Activated CD4-positive, alpha-beta T cell treated with anti-CD3 and anti-CD28 coated beads for 36 hours (primary cell): ENCODE results near the gene PDPN. TPM values are rescaled to one million over a fixed set of nuclear protein-coding genes. Genes with fewer than 3 reads are reported as not detected.

Source experiments
- ATAC-seq: fragments of 200-7000 bp; cut with Tn5 transposase; one replicate; pipeline ENCODE4 v1.10.0; 2021; ENCODE audit warnings: mild to moderate bottlenecking, moderate library complexity
- CTCF ChIA-PET: fragments of 350-600 bp; sonication (Branson Sonifier 250); formaldehyde crosslinking; loops from one replicate; lab custom pipeline; 2021; ENCODE audit warnings: antibody characterized with exemption; lab: Charles Lee
- POLR2A ChIA-PET: fragments of 350-600 bp; sonication (Branson Sonifier 250); formaldehyde crosslinking; loops from one replicate; lab custom pipeline; 2021; ENCODE audit warnings: antibody characterized with exemption, inconsistent platforms; lab: Charles Lee
- DNase-seq: peaks from one replicate; pipeline ENCODE4 v3.0.0-alpha.2; 2020
- H3K27ac Mint-ChIP-seq: one replicate; pipeline ENCODE4 v1.8.0; 2021; ENCODE audit warnings: mixed read lengths
- H3K27me3 Mint-ChIP-seq: one replicate; pipeline ENCODE4 v1.8.0; 2021; ENCODE audit warnings: mixed read lengths
- H3K36me3 Mint-ChIP-seq: one replicate; pipeline ENCODE4 v1.8.0; 2021; ENCODE audit warnings: low read depth, mixed read lengths
- H3K4me1 Mint-ChIP-seq: one replicate; pipeline ENCODE4 v1.8.0; 2021; ENCODE audit warnings: mixed read lengths
- H3K4me3 Mint-ChIP-seq: one replicate; pipeline ENCODE4 v1.8.0; 2021; ENCODE audit warnings: mild to moderate bottlenecking, moderate library complexity, mixed read lengths
- H3K9me3 Mint-ChIP-seq: one replicate; pipeline ENCODE4 v1.8.0; 2021; ENCODE audit warnings: low read depth, mixed read lengths
- intact Hi-C, 2 experiments: fragments of 100-400 bp; cut with DNase I in 1 of 2; cut with micrococcal nuclease in 1 of 2; formaldehyde crosslinking; loops; one replicate each; pipeline versions ENCODE4 v1.14.2 to v1.15.1; 2022 to 2024; cut with DNase I, micrococcal nuclease
- total RNA-seq, 2 experiments: library from RNA; stranded (reverse); gene quantifications; one replicate each; pipeline ENCODE4 v1.2.3, GENCODE V29; 2021

PDPN gene
- total RNA-seq, 2 experiments from 2014 or later, result not detected

GRCh38 chr1:13620825-13621224 is 37.2 kb downstream of the PDPN start:
- intact Hi-C loops, result no loop called here
- ATAC-seq (no peak), DNase-seq (no peak)
- ChIA-PET CTCF (no interaction called here), POLR2A (no interaction called here)
- H3K36me3 Mint-ChIP-seq, result no peaks in the 10 kb centered on the region
- H3K27ac Mint-ChIP-seq, result no peak overlapping the region
- no peaks in the 10 kb centered on the region for H3K9me3 Mint-ChIP-seq
- H3K27me3 Mint-ChIP-seq, result no peaks in the 10 kb centered on the region
- no peaks in the 10 kb centered on the region for H3K4me1 Mint-ChIP-seq
- H3K4me3 Mint-ChIP-seq, result no peak overlapping the region

DNA sequence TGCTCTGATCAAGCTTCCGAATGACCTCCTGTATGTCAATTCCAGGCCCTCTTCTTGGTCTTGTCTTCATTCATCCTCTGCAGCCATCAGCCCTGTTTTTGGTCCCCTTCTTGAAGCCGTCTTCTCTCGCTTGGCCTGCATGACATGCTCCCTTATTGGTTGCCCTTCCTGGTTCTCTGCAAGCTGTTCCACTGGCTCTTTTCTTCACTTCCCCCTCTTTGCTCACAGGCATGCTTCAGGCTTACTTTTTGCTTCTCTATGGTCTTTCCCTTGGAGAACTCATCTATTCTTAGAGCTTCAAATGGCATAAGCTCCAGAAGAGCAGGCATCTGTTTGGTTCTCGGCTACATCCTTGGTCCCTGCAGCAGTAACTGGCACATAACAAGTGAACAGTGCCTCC is 38.8 kb downstream of the PDPN start:
- intact Hi-C loops, result no loop called here
- no peaks in the 10 kb centered on the region for H3K27me3 Mint-ChIP-seq
- H3K4me1 Mint-ChIP-seq, result no peaks in the 10 kb centered on the region
- ChIA-PET POLR2A (no interaction called here), CTCF (no interaction called here)
- no peak overlapping the region for H3K27ac Mint-ChIP-seq
- no peak overlapping the region for H3K4me3 Mint-ChIP-seq
- no peaks in the 10 kb centered on the region for H3K9me3 Mint-ChIP-seq
- DNase-seq (no peak), ATAC-seq (no peak)
- no peaks in the 10 kb centered on the region for H3K36me3 Mint-ChIP-seq

GRCh38 chr1:13623021-13623637 is 39.5 kb downstream of the PDPN start:
- intact Hi-C loops, result no loop called here
- Mint-ChIP-seq H3K27ac (no peak overlapping the region), H3K36me3 (no peaks in the 10 kb centered on the region), H3K27me3 (peaks cover 1% of the 10 kb centered on the region), H3K9me3 (no peaks in the 10 kb centered on the region), H3K4me3 (no peak overlapping the region), H3K4me1 (no peaks in the 10 kb centered on the region)
- no peak for DNase-seq
- POLR2A ChIA-PET, result no interaction called here
- CTCF ChIA-PET, result no interaction called here
- no peak for ATAC-seq

DNA sequence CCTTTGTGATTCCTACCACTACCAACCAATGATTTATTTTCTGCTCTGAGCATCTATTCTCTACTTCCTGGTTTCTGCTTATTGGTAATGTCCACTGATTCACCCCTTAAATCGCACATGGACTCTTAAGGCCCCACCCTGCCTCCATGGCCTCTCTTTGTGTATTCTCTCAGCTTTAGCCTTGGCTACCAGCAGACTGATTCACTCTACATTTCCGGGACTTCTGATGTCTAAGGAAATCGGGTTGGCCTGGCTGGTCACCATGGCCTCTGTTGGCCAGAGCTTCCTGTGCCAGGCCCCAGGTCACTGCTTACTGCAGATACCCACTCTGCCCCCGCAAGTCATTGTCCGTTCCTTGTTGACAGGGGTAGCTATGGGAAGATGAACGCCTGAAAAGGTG is 40.9 kb downstream of the PDPN start:
- peaks cover 7% of the 10 kb centered on the region for H3K27me3 Mint-ChIP-seq
- H3K27ac Mint-ChIP-seq, result no peak overlapping the region
- no peak for DNase-seq
- CTCF ChIA-PET, result interaction anchor here (1.0 kb wide), 1 partner anchor 339 kb away, joined by 3 read pairs; no protein-coding TSS in a partner anchor
- no peak overlapping the region for H3K4me3 Mint-ChIP-seq
- intact Hi-C loops, result no loop called here
- POLR2A ChIA-PET, result no interaction called here
- no peaks in the 10 kb centered on the region for H3K9me3 Mint-ChIP-seq
- no peak for ATAC-seq
- H3K4me1 Mint-ChIP-seq, result no peaks in the 10 kb centered on the region
- no peaks in the 10 kb centered on the region for H3K36me3 Mint-ChIP-seq

- intact Hi-C loops, result no loop called here
- ChIA-PET POLR2A (no interaction called here), CTCF (no interaction called here)
- H3K4me3 Mint-ChIP-seq, result no peak overlapping the region
- ATAC-seq, result no peak
- no peak overlapping the region for H3K27ac Mint-ChIP-seq
- no peak for DNase-seq
- no peaks in the 10 kb centered on the region for H3K9me3 Mint-ChIP-seq
- H3K36me3 Mint-ChIP-seq, result no peaks in the 10 kb centered on the region
- no peaks in the 10 kb centered on the region for H3K4me1 Mint-ChIP-seq
- peaks cover 7% of the 10 kb centered on the region for H3K27me3 Mint-ChIP-seq
Measured at GRCh38 chr1:13627127-13627526, 43.5 kb downstream of the PDPN start.

- intact Hi-C loops, result no loop called here
- POLR2A ChIA-PET, result no interaction called here
- no peak for DNase-seq
Measured at GRCh38 chr1:13628218-13628617, 44.6 kb downstream of the PDPN start.

DNA sequence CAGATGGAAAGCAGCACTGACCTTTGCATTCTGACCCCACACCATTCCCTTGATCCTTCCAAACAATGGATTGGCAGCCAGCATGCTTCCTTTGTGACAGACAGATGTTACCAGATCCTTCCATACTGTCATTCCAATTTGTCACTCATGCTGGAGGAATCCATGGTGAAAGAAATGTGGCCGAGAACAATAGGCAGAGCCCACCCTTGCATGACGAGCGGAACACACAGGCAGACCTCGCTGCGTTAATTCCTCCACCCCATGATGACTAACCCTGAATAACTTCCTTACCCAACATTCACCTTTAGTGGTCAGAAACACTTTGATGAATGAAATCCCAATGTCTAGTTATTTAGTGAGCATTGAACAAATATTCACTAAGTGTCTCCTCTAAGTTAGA is 45.1 kb downstream of the PDPN start:
- DNase-seq, result no peak
- H3K9me3 Mint-ChIP-seq, result no peaks in the 10 kb centered on the region
- ChIA-PET POLR2A (no interaction called here), CTCF (no interaction called here)
- no peak overlapping the region for H3K27ac Mint-ChIP-seq
- no peaks in the 10 kb centered on the region for H3K36me3 Mint-ChIP-seq
- intact Hi-C loops, result no loop called here
- peaks cover 7% of the 10 kb centered on the region for H3K27me3 Mint-ChIP-seq
- no peak overlapping the region for H3K4me3 Mint-ChIP-seq
- H3K4me1 Mint-ChIP-seq, result no peaks in the 10 kb centered on the region
- no peak for ATAC-seq

More at GRCh38 chr1:13628218-13628617, 44.6 kb downstream of the PDPN start:
- Mint-ChIP-seq H3K4me3 (no peak overlapping the region), H3K36me3 (no peaks in the 10 kb centered on the region), H3K4me1 (no peaks in the 10 kb centered on the region), H3K27me3 (peaks cover 7% of the 10 kb centered on the region), H3K27ac (no peak overlapping the region), H3K9me3 (no peaks in the 10 kb centered on the region)
- CTCF ChIA-PET, result no interaction called here
- ATAC-seq, result no peak

DNA sequence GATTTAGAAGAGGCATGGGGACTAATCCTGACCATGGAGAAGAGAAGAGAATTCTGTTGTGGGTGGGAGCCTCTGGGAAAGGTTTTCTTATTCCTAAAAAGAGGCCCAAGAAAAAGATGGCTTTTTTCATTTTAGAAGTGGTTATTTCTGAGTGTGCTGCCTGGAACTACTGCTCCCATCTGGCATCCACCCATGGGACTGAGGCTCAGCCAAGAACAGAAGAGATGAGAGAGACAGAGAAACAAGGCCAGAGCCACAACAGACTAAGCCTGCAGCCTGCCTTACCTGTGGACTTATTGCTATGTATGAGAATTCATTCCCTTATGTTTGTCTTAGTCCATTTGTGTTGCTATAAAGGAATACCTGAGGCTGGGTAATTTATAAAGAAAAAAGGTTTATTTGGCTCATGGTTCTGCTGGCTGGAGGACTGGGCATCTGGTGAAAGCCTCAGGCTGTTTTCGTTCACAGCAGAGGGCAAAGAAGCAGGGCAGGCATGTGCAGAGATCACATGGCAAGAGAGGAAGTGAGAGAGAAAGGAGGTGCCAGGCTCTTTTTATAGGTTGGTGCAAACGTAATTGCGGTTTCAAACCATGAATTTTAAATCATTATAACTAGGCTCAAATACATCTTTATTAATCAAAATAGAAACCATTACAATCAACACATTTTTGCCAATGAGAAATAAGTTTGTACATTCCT is 58.8 kb downstream of the PDPN start:
- intact Hi-C loops, result no loop called here

GRCh38 chr1:13643017-13643416 is 59.4 kb downstream of the PDPN start:
- H3K4me1 Mint-ChIP-seq, result no peaks in the 10 kb centered on the region
- ATAC-seq, result no peak

More for the DNA sequence above, 58.8 kb downstream of the PDPN start:
- H3K9me3 Mint-ChIP-seq, result peaks cover 22% of the 10 kb centered on the region
- peaks cover 9% of the 10 kb centered on the region for H3K27me3 Mint-ChIP-seq
- DNase-seq (no peak), ATAC-seq (no peak)
- no peak overlapping the region for H3K4me3 Mint-ChIP-seq
- ChIA-PET POLR2A (no interaction called here), CTCF (no interaction called here)
- H3K27ac Mint-ChIP-seq, result no peak overlapping the region
- peaks cover 3% of the 10 kb centered on the region for H3K36me3 Mint-ChIP-seq
- no peaks in the 10 kb centered on the region for H3K4me1 Mint-ChIP-seq

GRCh38 chr1:13646521-13646920 is 62.9 kb downstream of the PDPN start:
- ChIA-PET CTCF (no interaction called here), POLR2A (no interaction called here)
- H3K36me3 Mint-ChIP-seq, result no peaks in the 10 kb centered on the region
- no peak for DNase-seq
- no peak overlapping the region for H3K4me3 Mint-ChIP-seq
- no peak for ATAC-seq
- peaks cover 3% of the 10 kb centered on the region for H3K27me3 Mint-ChIP-seq
- H3K4me1 Mint-ChIP-seq, result no peaks in the 10 kb centered on the region
- intact Hi-C loops, result no loop called here
- peaks cover 2% of the 10 kb centered on the region for H3K9me3 Mint-ChIP-seq
- no peak overlapping the region for H3K27ac Mint-ChIP-seq

More at GRCh38 chr1:13643017-13643416, 59.4 kb downstream of the PDPN start:
- H3K36me3 Mint-ChIP-seq, result peaks cover 3% of the 10 kb centered on the region
- H3K27me3 Mint-ChIP-seq, result peaks cover 9% of the 10 kb centered on the region
- intact Hi-C loops, result no loop called here
- H3K27ac Mint-ChIP-seq, result no peak overlapping the region
- ChIA-PET POLR2A (no interaction called here), CTCF (no interaction called here)
- DNase-seq, result no peak
- H3K4me3 Mint-ChIP-seq, result no peak overlapping the region
- H3K9me3 Mint-ChIP-seq, result peaks cover 17% of the 10 kb centered on the region

DNA sequence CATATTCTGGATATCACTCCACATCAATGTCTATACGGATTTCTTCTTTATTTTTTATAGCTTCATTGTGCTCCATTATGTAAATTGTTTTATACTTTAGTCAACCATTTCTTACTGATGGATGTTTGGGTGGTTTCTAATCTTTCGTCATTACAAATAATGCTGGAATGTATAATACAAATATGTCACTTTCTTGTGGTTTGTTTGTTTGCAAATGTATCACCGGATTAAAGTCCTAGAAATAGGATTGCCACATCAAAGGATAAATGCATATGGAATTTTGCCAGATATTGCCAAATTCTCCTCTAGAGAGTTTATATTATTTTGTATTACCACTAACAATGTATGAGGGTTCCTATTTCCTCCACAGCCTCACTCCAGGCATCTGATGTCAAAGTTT is 67.6 kb downstream of the PDPN start:
- POLR2A ChIA-PET, result no interaction called here
- no peaks in the 10 kb centered on the region for H3K4me1 Mint-ChIP-seq
- DNase-seq (no peak), ATAC-seq (no peak)
- no peaks in the 10 kb centered on the region for H3K36me3 Mint-ChIP-seq
- H3K4me3 Mint-ChIP-seq, result no peak overlapping the region
- H3K27me3 Mint-ChIP-seq, result peaks cover 5% of the 10 kb centered on the region
- CTCF ChIA-PET, result interaction anchor here (1.4 kb wide), 1 partner anchor 14 kb away, joined by 4 read pairs; no protein-coding TSS in a partner anchor
- H3K9me3 Mint-ChIP-seq, result peaks cover 2% of the 10 kb centered on the region
- intact Hi-C loops, result no loop called here
- no peak overlapping the region for H3K27ac Mint-ChIP-seq

- Mint-ChIP-seq H3K4me1 (no peaks in the 10 kb centered on the region), H3K27ac (no peak overlapping the region), H3K4me3 (no peak overlapping the region), H3K36me3 (no peaks in the 10 kb centered on the region), H3K9me3 (peaks cover 2% of the 10 kb centered on the region), H3K27me3 (peaks cover 5% of the 10 kb centered on the region)
- intact Hi-C loops, result no loop called here
- POLR2A ChIA-PET, result no interaction called here
- CTCF ChIA-PET, result no interaction called here
- no peak for ATAC-seq
- DNase-seq, result no peak
Measured at GRCh38 chr1:13652238-13652637, 68.6 kb downstream of the PDPN start.
